Islet of Langerhans (tissue), 1 donor: ENCODE measurements around the gene GRM8.

Experiments used
- FAIRE-seq: peaks from one replicate; lab custom pipeline; 2011; peaks lifted over from hg19 to GRCh38; lab: Jason Lieb, UNC

The GRM8 gene

DNA sequence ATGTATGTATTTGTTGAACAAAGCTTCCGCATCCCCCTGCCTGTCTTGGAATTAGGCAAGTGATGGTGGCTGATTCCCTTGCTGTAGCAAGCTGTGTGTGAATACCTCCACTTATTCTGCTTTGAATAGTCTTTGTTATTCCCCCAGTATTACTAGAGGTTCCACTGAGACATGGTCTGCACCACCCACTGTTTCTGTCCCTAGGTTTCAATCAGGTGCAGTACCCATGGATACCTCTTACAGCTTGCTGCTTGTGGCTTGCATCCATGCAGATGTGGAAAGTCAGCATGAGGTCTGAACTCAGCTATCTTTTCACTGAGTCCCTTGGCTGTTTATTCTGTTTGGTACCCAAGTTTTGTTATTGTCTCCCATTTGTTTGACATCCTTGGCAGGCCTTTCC is 447.4 kb downstream of the GRM8 start:
- FAIRE-seq: no peak

DNA sequence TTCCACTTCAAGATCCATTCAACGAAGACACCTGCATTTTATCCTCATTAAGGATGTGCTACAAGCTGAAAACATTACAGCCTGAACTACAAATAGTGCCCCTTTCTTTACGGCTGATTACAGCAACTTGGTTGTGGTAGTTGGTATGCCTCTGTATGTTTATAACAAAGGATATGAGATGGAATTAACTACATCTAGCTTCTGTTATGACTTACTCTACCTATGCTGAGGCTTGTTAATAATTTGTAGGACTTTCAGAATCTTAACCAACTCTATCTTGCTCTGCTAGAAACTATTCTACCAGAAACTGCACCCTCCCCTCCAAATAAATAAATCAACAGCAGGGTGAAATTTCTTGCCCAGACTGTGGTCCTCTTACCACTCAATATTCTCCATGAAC is 448.1 kb downstream of the GRM8 start:
- no peak for FAIRE-seq

DNA sequence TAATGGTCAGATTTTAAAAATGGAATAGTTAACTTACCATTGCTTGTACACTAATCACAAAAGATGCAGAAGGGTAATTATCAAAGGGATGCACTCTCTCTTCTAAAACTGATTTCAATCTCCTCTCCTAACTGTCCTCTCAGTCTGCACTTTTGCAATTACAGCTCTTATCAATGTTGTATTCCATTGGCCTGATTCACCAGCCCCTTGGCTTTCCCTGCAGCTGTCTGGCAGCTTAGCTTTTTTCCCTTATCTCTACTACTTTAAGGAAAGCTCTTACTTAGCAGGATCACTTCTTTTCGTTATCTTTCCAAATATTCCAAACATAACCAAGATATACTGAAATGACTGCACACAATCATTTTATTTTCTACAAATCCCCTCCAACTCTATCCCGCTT is 448.8 kb downstream of the GRM8 start:
- FAIRE-seq: no peak

DNA sequence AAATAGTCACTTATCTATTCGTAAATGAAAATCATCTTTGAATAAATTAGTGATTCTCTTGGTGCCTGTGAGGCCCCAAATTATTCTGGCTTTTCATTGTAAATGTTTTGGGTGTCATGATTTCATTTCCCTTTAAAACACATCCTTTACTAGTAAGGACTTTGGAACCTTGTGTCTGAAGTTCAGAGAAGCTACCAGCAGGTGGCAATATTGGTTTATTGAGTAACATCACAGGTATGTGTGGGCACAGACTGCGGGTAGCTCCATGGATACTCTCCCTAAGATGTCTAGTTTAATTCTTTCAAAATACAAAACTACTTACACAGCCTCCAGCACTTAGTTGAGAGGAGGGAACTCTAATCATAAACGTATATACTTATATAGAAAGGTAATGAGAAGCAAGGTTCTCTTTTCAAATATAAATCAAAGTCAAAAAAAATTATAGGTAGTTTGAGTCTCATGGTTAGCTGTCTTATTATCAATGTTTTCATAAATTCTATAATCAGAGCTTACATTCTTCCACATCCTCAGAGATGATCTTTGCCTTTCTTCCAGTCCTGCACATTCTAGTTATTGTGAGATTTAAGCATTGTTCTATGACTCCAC is 449.6 kb downstream of the GRM8 start:
- peak; percentile 47 for FAIRE-seq

DNA sequence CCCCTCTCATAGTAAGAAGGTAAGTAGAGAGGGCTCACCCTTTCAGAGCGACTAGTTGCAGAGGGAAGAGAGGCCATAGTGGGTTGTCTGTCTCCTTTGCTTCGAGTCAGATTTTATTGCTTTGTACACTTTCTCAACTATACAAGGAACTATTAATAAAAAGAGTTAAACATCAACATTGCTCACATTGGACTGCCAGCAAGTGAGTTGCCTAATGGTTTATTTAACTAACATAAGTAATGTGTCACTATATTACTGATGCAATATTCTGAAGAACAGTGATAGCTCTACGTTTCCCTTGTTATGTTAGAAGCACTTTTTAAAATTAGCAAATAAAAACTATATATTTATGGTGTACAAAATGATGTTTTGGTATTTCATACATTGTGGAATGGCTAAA is 451.0 kb downstream of the GRM8 start:
- no peak for FAIRE-seq

- FAIRE-seq: no peak
Observed at GRCh38 chr7:126799541-126799940, 453.2 kb downstream of the GRM8 start.

DNA sequence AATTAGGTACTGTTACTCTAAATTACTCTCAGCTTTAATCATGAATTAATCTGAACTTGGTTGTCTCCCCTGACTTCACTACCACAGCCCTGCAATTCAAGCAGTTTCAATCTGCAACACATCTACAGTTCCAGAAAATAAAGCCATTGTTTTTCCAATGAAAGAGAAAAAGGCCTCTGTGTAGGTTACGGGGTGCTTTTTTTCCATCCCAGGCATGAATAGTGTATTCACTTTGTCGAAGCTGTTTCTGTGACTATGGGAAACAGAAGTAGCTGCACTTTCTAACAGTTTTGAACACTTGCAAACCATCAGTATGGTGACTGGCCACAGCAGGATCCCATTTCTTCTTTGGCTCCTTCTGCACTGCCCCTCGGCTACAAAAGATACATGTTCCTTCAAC is 460.2 kb downstream of the GRM8 start:
- no peak for FAIRE-seq

- no peak for FAIRE-seq
Observed at GRCh38 chr7:126791306-126791705, 461.4 kb downstream of the GRM8 start.

DNA sequence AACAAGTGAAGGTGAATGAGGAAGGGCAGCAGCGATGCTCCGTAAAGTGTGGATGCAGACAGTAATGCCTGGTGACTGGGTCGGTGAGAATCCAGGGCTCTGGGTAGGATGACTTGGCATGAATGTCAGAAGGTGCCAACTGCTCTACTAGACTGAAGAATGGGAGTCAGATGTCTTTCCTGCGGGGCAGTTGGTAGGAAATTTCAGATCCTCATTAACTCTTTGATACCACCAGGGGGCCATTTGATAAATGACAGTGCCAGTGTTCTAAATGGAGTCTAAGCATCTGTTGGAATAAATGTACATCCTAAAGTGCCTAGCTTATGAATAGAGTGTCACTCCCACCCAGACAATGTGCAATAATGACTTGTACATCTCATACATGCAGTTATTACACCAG is 462.0 kb downstream of the GRM8 start:
- FAIRE-seq: no peak

GRCh38 chr7:126783613-126784012 is 469.1 kb downstream of the GRM8 start:
- FAIRE-seq: no peak

GRCh38 chr7:126780993-126781392 is 471.7 kb downstream of the GRM8 start:
- no peak for FAIRE-seq

- no peak for FAIRE-seq
Observed at GRCh38 chr7:126778101-126778500, 474.6 kb downstream of the GRM8 start.

DNA sequence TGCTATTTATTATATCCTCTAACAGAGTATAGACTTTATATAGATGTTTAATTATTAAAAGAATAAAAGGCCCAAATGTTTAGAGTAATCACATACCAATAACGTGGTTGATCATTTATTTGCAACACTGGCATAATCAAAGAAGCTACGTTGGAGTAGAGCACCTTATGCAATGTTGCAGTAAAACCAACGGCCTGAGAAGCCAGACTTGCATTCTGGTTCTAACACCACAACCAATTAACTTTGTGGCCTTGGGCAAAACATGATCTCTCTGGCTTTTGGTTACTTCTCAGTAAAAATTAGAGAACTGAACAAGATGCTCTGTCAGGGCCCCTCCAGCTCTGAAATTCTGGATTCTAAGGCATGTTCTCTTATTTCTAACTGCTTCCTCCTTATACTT is 476.2 kb downstream of the GRM8 start:
- FAIRE-seq: no peak

GRCh38 chr7:126774077-126774476 is 478.7 kb downstream of the GRM8 start:
- FAIRE-seq: no peak

DNA sequence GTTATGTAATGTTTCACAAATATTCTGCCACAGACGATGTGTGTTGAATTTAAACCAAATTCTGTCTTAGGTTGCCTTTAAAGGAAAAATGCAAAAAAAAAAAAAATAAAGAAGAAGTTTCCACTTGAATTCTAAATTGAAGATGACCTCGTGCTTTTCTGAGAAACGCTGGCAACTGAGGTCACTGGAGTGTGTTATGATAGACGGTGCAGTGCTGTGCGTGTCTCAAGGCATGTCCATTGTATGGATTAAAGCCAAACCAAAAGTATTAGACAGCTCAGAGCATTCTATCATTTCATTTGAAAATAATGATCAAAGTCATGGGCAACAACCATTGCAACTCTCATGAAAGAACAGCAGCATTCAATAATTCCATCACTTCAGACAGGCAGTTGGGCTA is 483.9 kb downstream of the GRM8 start:
- no peak for FAIRE-seq

DNA sequence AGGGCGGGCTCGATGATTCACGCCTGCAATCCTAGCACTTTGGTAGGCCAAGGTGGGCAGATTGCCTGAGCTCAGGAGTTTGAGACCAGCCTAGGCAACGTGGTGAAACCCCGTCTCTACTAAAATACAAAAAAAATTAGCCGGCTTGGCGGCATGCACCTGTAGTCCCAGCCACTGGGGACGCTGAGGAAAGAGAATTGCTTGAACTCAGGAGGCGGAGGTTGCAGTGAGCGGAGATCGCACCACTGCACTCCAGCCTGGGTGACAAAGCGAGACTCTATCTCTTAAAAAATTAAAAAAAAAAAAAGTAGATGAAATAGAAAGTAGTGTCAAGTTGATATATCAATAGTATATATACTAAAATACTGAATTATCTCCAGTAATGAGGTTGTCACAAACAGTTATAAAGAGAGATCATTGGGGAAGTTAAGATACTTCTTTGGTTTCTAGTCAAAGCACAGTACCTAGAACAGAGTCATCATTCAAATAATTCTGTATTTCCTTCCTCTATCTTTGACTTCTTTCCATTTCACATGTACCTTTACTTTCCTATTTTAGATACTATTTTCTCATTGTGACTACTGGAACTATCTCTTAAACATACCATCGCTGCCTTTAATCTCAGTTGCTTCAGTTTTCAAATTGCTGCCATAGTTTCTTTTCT is 491.7 kb downstream of the GRM8 start:
- FAIRE-seq: no peak

DNA sequence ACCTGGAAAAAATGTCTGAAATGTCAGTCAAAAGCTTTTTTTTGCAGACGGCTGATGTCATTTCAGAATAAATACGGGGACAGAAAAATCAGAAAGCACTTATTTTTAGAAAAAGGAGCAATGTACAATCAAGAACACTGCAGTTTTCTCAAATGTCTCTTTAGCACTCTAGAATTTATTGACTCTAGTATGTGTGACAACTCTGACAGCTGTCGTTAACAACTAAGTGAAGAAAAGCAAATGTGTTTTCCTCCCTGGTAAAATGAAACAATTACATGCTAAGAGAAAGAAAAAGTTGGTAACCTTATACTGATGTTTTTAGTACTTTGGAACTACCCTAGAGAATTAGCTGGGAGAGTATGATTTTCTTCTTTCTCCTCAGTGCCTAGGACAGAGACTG is 497.4 kb downstream of the GRM8 start:
- no peak for FAIRE-seq

DNA sequence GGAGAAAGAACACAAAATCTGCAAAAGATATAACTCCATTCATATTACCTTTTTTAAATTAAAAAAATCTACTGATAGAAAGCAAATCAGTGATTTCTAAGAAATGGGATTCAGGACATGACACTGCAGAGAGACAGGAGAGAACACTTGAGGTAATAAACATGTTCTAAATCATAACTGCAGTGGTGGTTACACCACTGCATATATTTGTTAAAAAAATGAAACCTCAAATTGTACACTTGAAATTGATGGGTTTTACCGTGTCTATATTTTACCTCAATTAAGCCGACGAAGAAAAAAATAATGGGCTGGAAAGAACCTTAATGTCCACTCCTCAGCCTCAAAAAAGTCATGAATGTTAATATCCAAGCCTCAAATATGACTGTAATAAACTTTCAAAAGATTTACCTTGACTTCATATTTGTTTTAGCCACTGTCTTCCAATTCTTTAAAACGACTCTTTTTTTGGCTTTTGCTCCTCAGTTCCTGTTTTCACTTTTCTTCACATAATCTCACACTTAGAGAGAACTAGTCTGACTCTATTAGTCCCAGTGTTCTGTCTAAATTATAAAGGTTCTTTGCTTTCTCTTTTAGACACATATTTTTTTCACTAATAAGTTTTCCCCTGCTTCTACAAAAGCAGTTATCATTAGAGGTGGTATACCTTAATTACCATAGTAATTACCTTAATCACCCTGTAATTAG is 502.4 kb downstream of the GRM8 start:
- FAIRE-seq: no peak

- no peak for FAIRE-seq
Observed at GRCh38 chr7:126728967-126729366, 523.8 kb downstream of the GRM8 start.

- FAIRE-seq: no peak
Observed at GRCh38 chr7:126727930-126728391, 524.8 kb downstream of the GRM8 start.

- no peak for FAIRE-seq
Observed at GRCh38 chr7:126723966-126724544, 528.7 kb downstream of the GRM8 start.

GRCh38 chr7:126720232-126720631 is 532.5 kb downstream of the GRM8 start:
- FAIRE-seq: no peak

DNA sequence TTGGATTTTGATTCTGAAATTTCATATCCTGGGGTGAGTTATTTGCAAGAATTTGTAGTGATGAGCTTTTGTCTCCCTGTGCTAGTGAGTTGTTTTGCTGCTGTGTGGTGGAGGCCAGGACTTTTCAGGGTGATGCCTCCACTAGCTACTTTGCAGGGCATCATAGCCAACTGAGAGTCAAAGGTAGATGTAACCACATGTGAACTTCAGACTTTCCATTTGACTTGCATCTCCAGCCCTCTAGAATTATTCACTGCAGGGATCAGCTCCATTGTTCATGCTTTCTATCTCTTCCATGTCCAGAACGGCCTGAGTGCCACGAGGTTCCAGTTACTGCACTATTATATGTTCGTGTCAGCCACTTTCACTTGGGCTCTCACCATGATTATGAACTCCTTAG is 534.3 kb downstream of the GRM8 start:
- no peak for FAIRE-seq
